HUES6 (cell line): ENCODE results near the gene HAP1.
"Not testable (repeated sequence)": the region's sequence is repeated elsewhere in the genome, so short reads cannot be mapped to it uniquely, and the experiment has no call there.

ENCODE experiments used
- H3K27ac ChIP-seq: 2 replicates; pipeline ENCODE4 v1.7.0; 2013; ENCODE audit warnings: low read depth, mild to moderate bottlenecking, low read length, inconsistent platforms
- H3K27me3 ChIP-seq: 2 replicates; pipeline ENCODE4 v1.6.1; 2013; ENCODE audit warnings: low read length; ENCODE audit not compliant: control insufficient read depth, insufficient read depth
- H3K36me3 ChIP-seq: 2 replicates; pipeline ENCODE4 v1.6.1; 2013; ENCODE audit warnings: low read length; ENCODE audit not compliant: control insufficient read depth, insufficient read depth
- H3K4me1 ChIP-seq: 2 replicates; pipeline ENCODE4 v1.6.1; 2013; ENCODE audit warnings: low read length; ENCODE audit not compliant: control insufficient read depth, insufficient read depth
- H3K4me3 ChIP-seq: 2 replicates; pipeline ENCODE4 v1.5.1; 2013; ENCODE audit warnings: low read depth, low read length
- H3K9ac ChIP-seq: one replicate; pipeline ENCODE4 v1.6.1; 2013; ENCODE audit warnings: mild to moderate bottlenecking, low read length
- H3K9me3 ChIP-seq: 2 replicates; pipeline ENCODE4 v1.6.1; 2013; ENCODE audit warnings: low read depth, low read length; ENCODE audit not compliant: control insufficient read depth, insufficient read depth

Gene HAP1

GRCh38 chr17:41734139-41734948 is at the start of gene HAP1:
TSS of gene HAP1 (minus strand) at chr17:41734643. CDS start at chr17:41734634, 9 bp downstream.
- peak within 1 kb of the TSS; percentile 89 for H3K4me3 ChIP-seq
- H3K9ac ChIP-seq: peak within 1 kb of the TSS; percentile 98
- no peaks in the 10 kb centered on the region for H3K36me3 ChIP-seq
- H3K27ac ChIP-seq: no peak within 1 kb of the TSS
- H3K27me3 ChIP-seq: peaks cover 80% of the 10 kb centered on the region
- H3K4me1 ChIP-seq: peaks cover 14% of the 10 kb centered on the region
- H3K9me3 ChIP-seq: no peaks in the 10 kb centered on the region

- Histone ChIP-seq H3K4me1 (peaks cover 43% of the 10 kb centered on the region), H3K9me3 (no peaks in the 10 kb centered on the region), H3K4me3 (no peak overlapping the region), H3K27ac (no peak overlapping the region), H3K36me3 (no peaks in the 10 kb centered on the region), H3K9ac (no peak overlapping the region), H3K27me3 (no peaks in the 10 kb centered on the region)
Measured at GRCh38 chr17:41782142-41782541, 47.7 kb upstream of the HAP1 start.

DNA sequence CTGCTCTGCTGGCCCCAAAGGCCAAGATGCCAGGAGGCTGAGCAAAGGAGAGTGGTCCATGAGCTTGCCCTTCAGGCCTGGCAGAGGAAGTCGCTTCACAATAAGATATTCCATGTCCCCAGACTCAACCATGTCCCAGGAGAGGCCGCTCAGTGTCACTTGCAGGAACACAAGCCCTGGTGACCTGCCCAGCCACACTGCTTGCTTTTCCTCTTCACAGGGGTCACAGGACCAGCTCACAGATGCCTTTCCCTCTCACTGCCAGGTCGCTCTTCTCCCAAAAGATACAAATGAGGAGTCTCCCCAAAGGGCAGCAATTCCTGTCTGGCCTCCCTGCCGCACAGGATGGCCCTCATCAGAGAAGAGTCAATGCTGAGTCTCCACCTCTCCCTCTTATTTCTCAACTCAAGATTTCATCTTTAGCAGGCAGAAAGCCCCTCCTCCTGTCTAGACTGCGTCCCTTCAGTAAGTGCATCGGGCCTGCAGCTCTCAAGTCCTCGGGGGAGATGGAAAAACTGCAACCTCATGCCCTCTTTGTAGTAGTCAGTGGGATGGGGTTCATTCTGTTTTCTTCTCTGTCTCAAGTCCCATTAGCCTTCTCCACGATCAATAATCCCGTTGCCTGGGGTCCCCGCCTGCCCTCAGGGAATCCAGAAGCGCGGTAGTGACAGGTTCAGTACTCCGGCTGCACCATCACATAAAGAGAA is 47.1 kb upstream of the HAP1 start:
- H3K9me3 ChIP-seq: no peaks in the 10 kb centered on the region
- H3K36me3 ChIP-seq: no peaks in the 10 kb centered on the region
- H3K27ac ChIP-seq: no peak overlapping the region
- no peak overlapping the region for H3K9ac ChIP-seq
- H3K4me3 ChIP-seq: no peak overlapping the region
- peaks cover 43% of the 10 kb centered on the region for H3K4me1 ChIP-seq
- no peaks in the 10 kb centered on the region for H3K27me3 ChIP-seq

- no peaks in the 10 kb centered on the region for H3K27me3 ChIP-seq
- no peak overlapping the region for H3K9ac ChIP-seq
- H3K36me3 ChIP-seq: no peaks in the 10 kb centered on the region
- H3K4me3 ChIP-seq: no peak overlapping the region
- H3K9me3 ChIP-seq: no peaks in the 10 kb centered on the region
- peaks cover 57% of the 10 kb centered on the region for H3K4me1 ChIP-seq
- no peak overlapping the region for H3K27ac ChIP-seq
Measured at GRCh38 chr17:41779954-41780353, 45.5 kb upstream of the HAP1 start.

DNA sequence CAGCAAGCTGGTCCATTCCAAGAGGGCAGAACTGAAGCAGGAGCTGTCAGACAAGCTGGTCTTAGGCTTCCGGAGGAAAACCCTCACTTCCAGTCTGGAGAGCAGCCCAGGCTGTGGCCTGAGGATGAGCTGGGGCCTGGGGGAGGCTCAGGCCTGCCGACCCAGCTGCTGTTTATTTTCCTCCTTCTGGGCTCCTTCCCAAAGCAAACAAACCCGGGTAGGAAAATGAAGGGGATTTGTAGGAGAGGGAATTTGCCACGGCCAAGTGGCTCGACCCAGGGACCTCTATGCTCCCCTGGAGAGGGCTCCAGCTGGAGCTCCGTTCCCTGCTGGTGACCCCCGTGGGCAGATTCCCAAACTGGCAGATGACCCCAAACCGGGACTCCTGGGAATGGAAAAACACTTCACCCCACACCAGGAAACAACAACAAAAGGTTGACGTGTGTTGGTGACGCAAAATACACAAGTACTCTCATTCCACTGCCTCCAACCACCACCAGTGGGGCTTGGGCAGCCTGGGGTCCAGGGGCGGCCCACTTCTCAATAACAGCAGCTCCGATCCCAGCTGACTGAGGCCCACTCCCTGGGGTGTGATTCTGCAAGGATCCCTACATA is 43.2 kb upstream of the HAP1 start:
- H3K27me3 ChIP-seq: no peaks in the 10 kb centered on the region
- peak overlapping the region; percentile 7; the same call in 1 of the 2 replicates for H3K27ac ChIP-seq
- no peak overlapping the region for H3K4me3 ChIP-seq
- H3K4me1 ChIP-seq: peaks cover 50% of the 10 kb centered on the region
- peak overlapping the region; percentile 50 for H3K9ac ChIP-seq
- no peaks in the 10 kb centered on the region for H3K9me3 ChIP-seq
- H3K36me3 ChIP-seq: 0 out of 2 replicates have a peak, but pooled peaks cover 2% of the 10 kb centered on the region

GRCh38 chr17:41777157-41777573 is 42.7 kb upstream of the HAP1 start:
- Histone ChIP-seq H3K4me3 (no peak overlapping the region), H3K9me3 (no peaks in the 10 kb centered on the region), H3K36me3 (peaks cover 5% of the 10 kb centered on the region; the same call in 1 of the 2 replicates), H3K9ac (peak overlapping the region; percentile 50), H3K4me1 (peaks cover 50% of the 10 kb centered on the region), H3K27ac (peak overlapping the region; percentile 7; the same call in 1 of the 2 replicates), H3K27me3 (no peaks in the 10 kb centered on the region)

DNA sequence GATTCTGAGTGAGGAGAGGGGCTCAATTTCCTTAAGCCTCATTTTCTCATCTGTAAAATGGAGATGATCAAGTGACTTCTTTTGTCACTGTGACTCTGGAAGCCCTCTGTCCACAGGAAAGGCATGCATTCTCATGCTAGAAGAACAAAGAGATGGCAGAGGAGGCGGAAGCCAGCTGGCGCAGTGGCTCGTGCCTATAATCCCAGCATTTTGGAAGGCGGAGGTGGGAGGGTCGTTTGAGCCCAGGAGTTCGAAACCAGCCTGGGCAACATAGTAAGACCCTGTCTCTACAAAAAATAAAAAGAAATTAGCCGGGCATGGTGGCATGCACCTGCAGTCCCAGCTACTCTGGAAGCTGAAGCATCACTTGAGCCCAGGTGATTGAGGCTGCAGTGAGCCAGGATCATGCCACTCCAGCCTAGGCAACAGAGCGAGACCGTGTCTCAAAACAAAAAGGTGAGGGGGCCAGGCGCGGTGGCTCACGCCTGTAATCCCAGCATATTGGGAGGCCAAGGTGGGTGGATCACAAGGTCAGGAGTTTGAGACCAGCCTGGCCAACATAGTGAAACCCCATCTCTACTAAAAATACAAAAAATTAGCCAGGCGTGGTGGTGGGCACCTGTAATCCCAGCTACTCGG is 41.9 kb upstream of the HAP1 start:
- H3K9ac ChIP-seq: peak overlapping the region; percentile 56
- peaks cover 49% of the 10 kb centered on the region for H3K4me1 ChIP-seq
- not testable (repeated sequence) for H3K9me3 ChIP-seq, H3K27ac ChIP-seq, H3K36me3 ChIP-seq, H3K27me3 ChIP-seq, H3K4me3 ChIP-seq

DNA sequence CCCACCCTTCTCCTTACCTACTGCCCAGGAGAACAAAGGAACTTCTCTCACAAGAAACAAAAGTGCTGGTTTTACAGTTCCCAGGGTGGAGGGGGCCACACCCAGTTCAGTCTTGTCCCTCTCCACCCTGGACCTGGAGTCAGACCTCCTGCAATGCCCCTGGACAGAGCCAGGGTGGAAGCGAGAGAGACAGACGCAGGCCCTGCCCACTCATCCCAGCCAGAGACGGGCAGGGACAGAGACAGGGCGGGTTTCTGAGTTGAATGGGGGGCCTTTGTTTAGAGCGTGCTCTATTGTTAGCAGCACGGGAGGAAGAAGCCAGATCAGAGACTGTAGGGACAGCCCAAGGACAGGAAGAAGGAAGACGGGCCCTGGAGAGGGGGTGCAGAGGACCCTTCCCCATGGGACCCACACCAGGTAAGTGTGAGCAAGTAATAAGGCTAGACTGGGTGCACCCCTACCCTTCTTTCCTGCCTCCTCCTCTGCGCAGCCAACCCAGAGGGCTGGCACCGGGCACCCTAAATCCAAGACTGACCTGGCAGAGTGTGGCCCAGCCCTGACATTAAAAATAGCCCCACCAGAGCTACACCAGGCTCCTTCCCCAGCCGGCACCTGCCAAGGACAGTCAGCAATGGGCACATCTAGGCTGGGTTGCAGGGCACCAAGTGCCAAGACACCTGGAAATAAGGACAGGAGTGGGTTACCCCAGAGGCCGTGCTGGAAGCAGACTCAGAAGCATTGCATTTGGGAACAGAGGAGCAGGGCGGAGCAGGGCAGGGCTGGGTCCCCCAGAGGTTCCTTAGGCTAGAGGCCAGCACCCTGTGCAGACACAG is 41.2 kb upstream of the HAP1 start:
- H3K27me3 ChIP-seq: no peaks in the 10 kb centered on the region
- H3K36me3 ChIP-seq: peaks cover 15% of the 10 kb centered on the region
- H3K4me1 ChIP-seq: peaks cover 49% of the 10 kb centered on the region
- no peaks in the 10 kb centered on the region for H3K9me3 ChIP-seq
- H3K27ac ChIP-seq: peak overlapping the region; percentile 58; the same call in 1 of the 2 replicates
- peak overlapping the region; percentile 56 for H3K9ac ChIP-seq
- no peak overlapping the region for H3K4me3 ChIP-seq

DNA sequence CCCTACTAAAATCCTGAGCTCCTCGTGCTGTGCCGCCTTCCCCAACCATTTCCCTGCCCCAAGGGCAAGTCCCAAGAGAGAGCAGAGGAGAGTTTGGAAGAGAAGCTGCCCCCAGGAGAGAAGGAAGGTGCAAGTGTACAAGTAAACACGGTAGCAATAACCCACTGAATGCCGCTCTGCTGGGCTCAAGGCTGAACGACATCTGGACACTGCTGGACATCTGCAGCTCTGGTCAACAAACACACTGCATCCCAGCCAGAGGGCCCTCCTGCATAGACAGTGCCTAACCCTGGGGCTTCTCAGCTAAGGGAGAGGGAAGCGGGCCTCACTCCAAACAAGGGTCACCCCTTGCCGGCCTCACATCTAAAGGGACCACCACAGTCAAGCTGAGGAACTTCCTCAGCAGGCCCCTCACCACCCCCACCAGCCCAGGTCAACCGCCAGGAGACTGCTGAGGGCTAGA is 39.3 kb upstream of the HAP1 start:
- Histone ChIP-seq H3K9ac (no peak overlapping the region), H3K27me3 (no peaks in the 10 kb centered on the region), H3K27ac (peak overlapping the region; percentile 25; the same call in 1 of the 2 replicates), H3K4me1 (peaks cover 49% of the 10 kb centered on the region), H3K36me3 (peaks cover 33% of the 10 kb centered on the region), H3K9me3 (no peaks in the 10 kb centered on the region), H3K4me3 (peak overlapping the region; percentile 2; the same call in 1 of the 2 replicates)

DNA sequence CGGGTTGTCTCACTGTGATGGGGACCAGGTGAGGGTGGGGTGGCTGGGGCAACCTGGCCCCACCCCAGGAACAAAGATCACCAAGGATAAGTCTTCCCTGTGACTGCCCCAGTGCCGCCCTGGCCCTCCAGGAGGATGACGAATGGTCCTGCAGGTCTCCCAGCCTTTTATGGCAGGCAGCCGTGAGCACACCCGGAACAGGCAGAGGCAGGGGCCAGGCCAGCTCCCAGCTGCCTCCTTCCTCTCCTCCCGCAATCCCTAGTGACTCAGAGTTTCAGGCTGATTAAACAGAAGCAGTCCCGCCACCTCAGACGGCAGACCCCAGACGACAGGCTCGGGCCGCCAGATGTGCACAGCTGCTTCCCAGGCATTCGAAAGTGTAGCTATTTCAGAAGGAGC is 38.7 kb upstream of the HAP1 start:
- peaks cover 38% of the 10 kb centered on the region for H3K36me3 ChIP-seq
- H3K4me1 ChIP-seq: peaks cover 48% of the 10 kb centered on the region
- H3K9ac ChIP-seq: peak overlapping the region; percentile 31
- no peak overlapping the region for H3K4me3 ChIP-seq
- no peaks in the 10 kb centered on the region for H3K27me3 ChIP-seq
- H3K9me3 ChIP-seq: no peaks in the 10 kb centered on the region
- peak overlapping the region; percentile 25; the same call in 1 of the 2 replicates for H3K27ac ChIP-seq
